ENCODE measurements around the gene TMEM185B.

TMEM185B gene

GRCh38 chr2:120243211-120243610 lies 20.0 kb upstream of the TMEM185B start:
- H3K9me3 Mint-ChIP-seq: no peaks in the 10 kb centered on the region
- no peak overlapping the region for H3K4me3 Mint-ChIP-seq
- H3K4me1 Mint-ChIP-seq: peaks cover 33% of the 10 kb centered on the region
- H3K27me3 Mint-ChIP-seq (ENCODE audit: low read depth): peaks cover 43% of the 10 kb centered on the region
- H3K36me3 Mint-ChIP-seq (ENCODE audit: low read depth): no peaks in the 10 kb centered on the region
- TF ChIP-seq, protein P1, sequence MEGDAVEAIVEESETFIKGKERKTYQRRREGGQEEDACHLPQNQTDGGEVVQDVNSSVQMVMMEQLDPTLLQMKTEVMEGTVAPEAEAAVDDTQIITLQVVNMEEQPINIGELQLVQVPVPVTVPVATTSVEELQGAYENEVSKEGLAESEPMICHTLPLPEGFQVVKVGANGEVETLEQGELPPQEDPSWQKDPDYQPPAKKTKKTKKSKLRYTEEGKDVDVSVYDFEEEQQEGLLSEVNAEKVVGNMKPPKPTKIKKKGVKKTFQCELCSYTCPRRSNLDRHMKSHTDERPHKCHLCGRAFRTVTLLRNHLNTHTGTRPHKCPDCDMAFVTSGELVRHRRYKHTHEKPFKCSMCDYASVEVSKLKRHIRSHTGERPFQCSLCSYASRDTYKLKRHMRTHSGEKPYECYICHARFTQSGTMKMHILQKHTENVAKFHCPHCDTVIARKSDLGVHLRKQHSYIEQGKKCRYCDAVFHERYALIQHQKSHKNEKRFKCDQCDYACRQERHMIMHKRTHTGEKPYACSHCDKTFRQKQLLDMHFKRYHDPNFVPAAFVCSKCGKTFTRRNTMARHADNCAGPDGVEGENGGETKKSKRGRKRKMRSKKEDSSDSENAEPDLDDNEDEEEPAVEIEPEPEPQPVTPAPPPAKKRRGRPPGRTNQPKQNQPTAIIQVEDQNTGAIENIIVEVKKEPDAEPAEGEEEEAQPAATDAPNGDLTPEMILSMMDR (IDR thresholded peaks at IDR 0.05; ENCODE audit: unreplicated experiment in 3 of 3): no peak
- peak overlapping the region in 1 of 3 experiments; percentile 29 for H3K27ac Mint-ChIP-seq

- TF ChIP-seq, protein P1 (IDR thresholded peaks at IDR 0.05; ENCODE audit: unreplicated experiment in 3 of 3): no peak
- no peaks in the 10 kb centered on the region for H3K36me3 Mint-ChIP-seq (ENCODE audit: low read depth)
- H3K4me1 Mint-ChIP-seq: peaks cover 31% of the 10 kb centered on the region
- H3K27me3 Mint-ChIP-seq (ENCODE audit: low read depth): peaks cover 39% of the 10 kb centered on the region
- no peak overlapping the region for H3K27ac Mint-ChIP-seq
- H3K4me3 Mint-ChIP-seq: no peak overlapping the region
- no peaks in the 10 kb centered on the region for H3K9me3 Mint-ChIP-seq
Observed at GRCh38 chr2:120241684-120242083, 18.5 kb upstream of the TMEM185B start.

DNA sequence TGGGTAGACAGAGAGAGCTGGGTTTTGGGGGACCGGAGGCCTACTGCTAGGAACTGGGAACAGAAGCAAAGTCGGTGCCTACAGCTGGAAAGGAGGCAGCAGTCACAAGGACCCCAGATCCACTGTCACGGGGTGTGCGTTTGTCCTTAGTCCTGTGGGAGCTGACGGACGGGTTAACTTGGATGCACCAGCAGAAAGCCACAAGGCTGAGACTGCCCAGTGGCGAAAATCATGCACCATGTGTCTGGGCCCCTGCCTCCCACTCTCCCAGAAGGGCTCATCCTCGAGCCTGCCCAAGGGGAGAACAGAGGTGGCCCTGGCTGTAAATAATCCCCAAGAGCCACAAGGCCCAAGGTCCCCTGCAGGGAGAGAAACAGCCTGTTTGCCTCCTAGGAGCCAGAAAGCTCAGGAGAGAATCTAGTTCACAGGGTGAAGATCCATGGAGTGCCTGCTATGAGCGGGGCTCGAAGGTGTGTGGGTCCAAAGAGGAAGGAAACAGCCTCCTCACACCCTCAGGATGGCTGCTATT lies 17.8 kb upstream of the TMEM185B start:
- Mint-ChIP-seq H3K4me1 (peaks cover 26% of the 10 kb centered on the region), H3K27me3 (ENCODE audit: low read depth) (peaks cover 37% of the 10 kb centered on the region), H3K4me3 (no peak overlapping the region), H3K9me3 (no peaks in the 10 kb centered on the region), H3K36me3 (ENCODE audit: low read depth) (no peaks in the 10 kb centered on the region), H3K27ac (no peak overlapping the region)
- TF ChIP-seq, protein P1 (IDR thresholded peaks at IDR 0.05; ENCODE audit: unreplicated experiment in 3 of 3): no peak

DNA sequence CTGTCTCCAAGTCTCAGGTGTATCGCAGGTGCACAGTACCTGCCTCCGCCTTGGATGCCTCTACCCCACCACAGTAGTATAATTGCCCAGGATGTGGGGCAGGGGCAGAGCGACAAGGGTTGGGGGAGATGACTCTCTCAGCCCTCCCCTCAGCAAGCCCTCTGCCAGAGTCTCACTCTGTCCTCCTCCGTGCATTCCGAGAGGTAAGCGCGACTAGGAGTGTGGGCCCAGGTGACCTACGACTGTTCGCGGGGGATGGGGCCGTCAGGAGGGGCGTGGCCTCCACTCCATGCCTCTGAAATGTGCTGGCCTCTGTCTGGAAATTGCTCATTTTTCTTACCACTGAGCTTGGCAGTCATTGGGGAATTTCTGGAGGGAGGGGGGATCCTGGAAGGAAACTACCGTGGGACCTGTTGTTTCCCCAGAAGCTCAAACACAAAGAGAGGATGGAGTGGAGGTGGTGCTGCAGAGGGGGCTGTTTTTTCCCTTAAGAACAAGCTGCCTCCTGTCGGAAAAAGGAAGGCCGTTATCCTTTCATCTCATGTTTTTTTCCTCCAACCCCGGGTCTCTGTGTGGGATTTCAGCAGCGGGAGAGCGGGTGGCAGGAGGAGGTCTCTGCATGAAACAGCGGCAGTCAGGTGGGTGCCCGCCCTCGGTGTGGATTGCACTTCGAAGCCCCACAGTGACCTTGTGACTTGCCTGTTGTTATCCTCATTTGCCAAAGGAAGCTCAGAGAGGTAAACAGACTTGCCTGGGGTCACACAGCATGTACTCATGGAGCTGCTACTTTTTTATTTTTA lies 16.5 kb upstream of the TMEM185B start:
- peak overlapping the region in 1 of 3 experiments; percentile 28 for H3K27ac Mint-ChIP-seq
- peaks cover 14% of the 10 kb centered on the region for H3K4me1 Mint-ChIP-seq
- no peaks in the 10 kb centered on the region for H3K36me3 Mint-ChIP-seq (ENCODE audit: low read depth)
- H3K4me3 Mint-ChIP-seq: no peak overlapping the region
- TF ChIP-seq, protein P1 (IDR thresholded peaks at IDR 0.05; ENCODE audit: unreplicated experiment in 3 of 3): no peak
- H3K27me3 Mint-ChIP-seq (ENCODE audit: low read depth): peaks cover 31% of the 10 kb centered on the region
- no peaks in the 10 kb centered on the region for H3K9me3 Mint-ChIP-seq

GRCh38 chr2:120238728-120239487 lies 15.7 kb upstream of the TMEM185B start:
- Mint-ChIP-seq H3K27me3 (ENCODE audit: low read depth) (peaks cover 28% of the 10 kb centered on the region), H3K9me3 (no peaks in the 10 kb centered on the region), H3K4me3 (no peak overlapping the region), H3K4me1 (peaks cover 10% of the 10 kb centered on the region), H3K36me3 (ENCODE audit: low read depth) (no peaks in the 10 kb centered on the region), H3K27ac (peak overlapping the region in 1 of 3 experiments; percentile 45)
- TF ChIP-seq, protein P1 (IDR thresholded peaks at IDR 0.05; ENCODE audit: unreplicated experiment in 3 of 3): no peak
